C1 segment of cervical spinal cord (tissue), 14 donors: ENCODE data around the gene SNRNP200.
A peak's percentile ranks its signal among the peaks of the same experiment; 100 is the strongest.

Source experiments
- DNase-seq, 14 donors: peaks; one replicate each; lab custom pipeline; 2025; lab: John Stamatoyannopoulos, UW

The SNRNP200 gene

DNA sequence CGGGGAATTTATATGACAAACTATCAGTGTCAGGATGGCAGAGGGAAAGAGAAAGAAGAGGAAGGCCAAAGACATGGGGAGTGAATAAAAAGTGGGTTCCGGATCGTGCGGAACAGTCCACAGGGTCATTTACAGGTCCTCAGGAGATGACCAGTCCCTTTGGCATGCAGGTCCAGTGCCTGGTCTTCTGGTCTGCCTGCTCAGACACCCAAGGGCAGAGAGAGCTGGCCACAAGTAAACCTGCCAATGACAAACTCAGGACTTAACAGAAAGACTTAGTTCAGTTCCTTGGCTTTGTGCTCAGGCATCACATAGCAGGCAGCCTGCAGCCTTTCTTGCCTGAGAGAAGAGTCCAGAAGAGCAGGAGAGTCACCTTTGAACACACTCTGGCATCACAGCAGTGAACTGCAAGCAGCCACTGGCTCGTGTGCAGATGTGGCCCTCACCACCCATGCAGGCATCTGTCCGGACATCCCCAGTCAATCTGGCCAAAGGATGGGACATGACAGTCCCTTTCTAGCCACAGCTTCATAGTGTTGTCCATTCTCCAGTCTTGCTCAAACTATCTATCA, 53.5 kb downstream of the SNRNP200 start:
- DNase-seq, result peak in 7 of 14 donors; percentile 32 to 68 (median 56)

DNA sequence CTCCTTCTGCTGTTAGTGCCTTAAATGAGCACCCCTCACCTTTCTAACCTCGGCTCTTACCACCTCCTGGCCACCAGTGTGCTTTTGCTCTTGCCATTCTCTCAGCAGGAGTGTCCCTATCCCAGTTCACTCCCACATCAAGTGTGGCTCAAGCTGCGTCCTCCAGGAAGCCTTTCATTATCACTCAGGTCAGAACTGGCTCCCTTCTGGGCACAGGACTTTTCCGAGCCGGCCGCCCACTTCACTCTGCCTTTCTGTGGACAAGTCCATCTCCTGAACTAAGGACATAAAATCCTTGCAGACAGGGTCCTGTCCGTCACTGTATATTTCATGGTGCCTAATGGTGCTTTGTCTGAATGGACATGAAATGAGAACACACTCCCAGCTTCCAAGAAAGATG, 55.2 kb downstream of the SNRNP200 start:
- DNase-seq, result no peak

- no peak for DNase-seq
Measured at GRCh38 chr2:96249654-96250053, 55.7 kb downstream of the SNRNP200 start.

DNA sequence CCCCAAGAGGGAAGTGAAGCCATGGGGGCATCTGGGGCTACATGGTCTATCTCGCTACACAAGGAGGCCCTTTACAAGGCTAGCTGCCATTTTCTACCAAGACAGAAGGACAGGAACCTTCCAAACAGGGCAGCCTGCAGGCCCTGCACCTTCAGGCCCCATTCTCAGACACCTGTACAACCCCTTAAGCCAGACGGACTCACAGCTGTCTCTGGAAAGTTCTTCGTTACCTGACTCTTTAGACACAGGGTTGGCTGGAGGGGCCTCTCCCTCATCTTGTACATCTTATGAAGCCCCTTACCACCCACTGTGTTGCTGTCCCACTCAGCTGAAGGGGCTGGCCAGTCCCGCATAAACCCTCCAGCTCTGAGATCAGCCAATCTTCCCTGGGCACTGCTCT, 56.7 kb downstream of the SNRNP200 start:
- DNase-seq, result no peak

DNA sequence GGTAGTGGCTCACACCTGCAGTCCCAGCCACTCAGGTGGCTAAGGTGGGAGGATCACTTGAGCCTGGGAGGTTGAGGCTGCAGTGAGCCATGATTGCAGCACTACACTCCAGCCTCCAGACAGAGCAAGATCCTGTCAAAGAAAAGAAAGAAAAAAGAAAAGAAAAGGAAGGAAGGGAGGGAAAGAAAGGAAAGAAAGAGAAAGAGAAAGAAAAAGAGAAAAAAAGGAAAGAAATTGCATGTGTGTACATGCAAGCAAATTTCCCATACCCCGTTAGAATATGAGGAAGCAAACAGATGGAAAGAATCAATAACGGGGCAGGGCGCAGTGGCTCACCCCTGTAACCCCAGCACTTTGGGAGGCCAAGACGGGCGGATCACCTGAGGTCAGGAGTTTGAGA, 57.5 kb downstream of the SNRNP200 start:
- no peak for DNase-seq

- DNase-seq, result no peak
Measured at GRCh38 chr2:96247009-96247408, 58.3 kb downstream of the SNRNP200 start.

GRCh38 chr2:96245609-96246390, 59.5 kb downstream of the SNRNP200 start:
- no peak for DNase-seq

GRCh38 chr2:96243843-96244242, 61.5 kb downstream of the SNRNP200 start:
- DNase-seq, result no peak

GRCh38 chr2:96241900-96242611, 63.3 kb downstream of the SNRNP200 start:
- DNase-seq, result peak in 10 of 14 donors; percentile 23 to 77 (median 54)

- DNase-seq, result no peak
Measured at GRCh38 chr2:96241227-96241626, 64.1 kb downstream of the SNRNP200 start.

GRCh38 chr2:96240341-96241038, 64.9 kb downstream of the SNRNP200 start:
- DNase-seq, result peak in 1 of 14 donors; percentile 92

GRCh38 chr2:96239745-96240264, 65.5 kb downstream of the SNRNP200 start:
- peak in 1 of 14 donors; percentile 48 for DNase-seq

DNA sequence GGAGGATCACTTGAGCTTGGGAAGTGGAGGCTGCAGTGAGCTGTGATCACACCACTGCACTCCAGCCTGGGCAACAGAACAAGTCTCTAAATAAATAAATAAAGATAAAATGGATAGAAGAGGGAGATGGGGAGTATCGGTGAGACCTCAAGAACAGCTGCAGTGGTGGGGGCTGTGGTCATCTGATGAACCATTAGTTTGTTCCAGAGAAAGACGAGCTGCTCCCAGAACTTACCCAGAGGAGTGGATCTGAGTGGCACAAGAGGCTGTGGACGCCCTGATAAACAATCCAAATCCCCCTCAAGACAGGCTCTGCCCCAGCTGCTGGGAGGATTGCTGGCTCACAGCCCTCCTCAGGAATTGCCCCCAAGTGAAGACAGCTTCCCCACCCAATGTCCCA, 66.3 kb downstream of the SNRNP200 start:
- no peak for DNase-seq

GRCh38 chr2:96238266-96238665, 67.1 kb downstream of the SNRNP200 start:
- no peak for DNase-seq

- no peak for DNase-seq
Measured at GRCh38 chr2:96236882-96237281, 68.5 kb downstream of the SNRNP200 start.

DNA sequence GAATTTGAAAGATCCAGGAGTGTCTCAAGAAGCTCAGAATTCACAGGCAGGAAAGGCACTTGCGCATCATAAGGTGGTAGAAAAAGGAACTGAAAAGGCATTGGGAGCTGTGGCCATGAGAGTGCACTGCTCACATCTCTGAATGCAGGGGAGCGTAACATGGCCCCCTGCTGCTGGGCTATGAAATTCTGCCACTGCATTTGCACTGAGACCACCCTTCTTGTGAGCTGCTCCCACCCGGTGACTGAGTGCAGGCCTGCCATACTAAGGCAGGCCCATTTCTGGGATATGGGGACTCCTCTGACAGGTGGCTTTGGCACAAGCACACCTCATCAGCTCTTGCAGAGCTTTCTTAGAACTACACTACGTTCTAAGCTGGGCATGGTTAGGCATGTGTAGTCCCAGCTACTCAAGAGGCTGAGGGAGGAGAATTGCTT, 71.4 kb downstream of the SNRNP200 start:
- no peak for DNase-seq

DNA sequence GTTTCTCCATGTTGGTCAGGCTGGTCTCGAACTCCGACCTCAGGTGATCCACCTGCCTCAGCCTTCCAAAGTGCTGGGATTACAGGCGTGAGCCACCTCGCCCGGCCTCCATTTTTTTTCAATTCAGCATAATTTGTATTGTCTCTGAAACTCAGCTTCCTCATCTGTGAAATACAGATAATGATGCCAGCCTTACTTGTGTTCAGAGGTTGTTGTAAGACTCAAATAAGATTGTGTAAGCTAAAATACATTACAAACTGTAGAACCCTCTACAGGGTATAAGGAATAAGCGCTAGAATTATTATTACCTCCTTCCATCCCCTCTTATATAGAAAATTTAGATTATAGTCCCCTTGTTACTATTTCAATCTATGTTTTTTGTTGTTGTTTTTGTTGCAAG, 71.9 kb downstream of the SNRNP200 start:
- no peak for DNase-seq

DNA sequence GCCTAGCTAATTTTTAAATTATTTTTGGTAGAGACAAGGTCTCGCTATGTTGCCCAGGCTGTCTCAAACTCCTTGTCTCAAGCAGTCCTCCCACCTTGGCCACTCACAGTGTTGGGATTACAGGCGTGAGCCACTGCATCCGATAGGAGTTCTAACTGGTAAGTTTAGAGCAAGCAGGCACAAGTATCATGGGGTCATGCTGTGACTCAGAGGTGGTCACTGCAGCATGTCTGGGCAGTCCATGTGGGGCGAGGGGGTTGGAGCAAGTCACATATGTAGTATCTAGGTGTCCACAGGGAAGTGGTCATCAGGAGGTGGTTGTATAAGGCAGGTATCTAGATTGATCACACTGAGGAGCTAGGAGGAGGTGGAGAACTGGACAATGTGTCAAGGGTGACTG, 74.0 kb downstream of the SNRNP200 start:
- no peak for DNase-seq

- DNase-seq, result peak in 1 of 14 donors; percentile 15
Measured at GRCh38 chr2:96225016-96225533, 80.3 kb downstream of the SNRNP200 start.
